ENCODE measurements around the gene RAB11FIP4.
"Not testable (repeated sequence)": the region's sequence is repeated elsewhere in the genome, so short reads cannot be mapped to it uniquely, and the experiment has no call there.

DNA sequence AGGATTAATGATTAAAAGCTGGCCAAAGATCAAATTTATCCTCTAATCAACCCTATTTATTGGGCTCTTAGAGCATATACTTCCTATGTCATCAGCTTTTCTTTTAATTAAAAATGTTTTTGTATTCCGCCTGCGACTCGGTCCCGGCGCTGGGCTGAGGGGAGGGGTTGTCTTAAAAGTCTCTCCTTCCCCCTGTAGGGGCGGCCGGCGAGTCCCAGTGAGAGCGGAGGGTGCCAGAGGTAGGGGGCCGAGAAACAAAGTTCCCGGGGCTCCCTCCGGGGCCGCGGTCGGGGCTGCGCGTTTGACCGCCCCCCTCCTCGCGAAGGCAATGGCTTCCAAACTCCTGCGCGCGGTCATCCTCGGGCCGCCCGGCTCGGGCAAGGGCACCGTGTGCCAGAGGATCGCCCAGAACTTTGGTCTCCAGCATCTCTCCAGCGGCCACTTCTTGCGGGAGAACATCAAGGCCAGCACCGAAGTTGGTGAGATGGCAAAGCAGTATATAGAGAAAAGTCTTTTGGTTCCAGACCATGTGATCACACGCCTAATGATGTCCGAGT is 46.2 kb upstream of the RAB11FIP4 start:
- TF ChIP-seq, protein P1, sequence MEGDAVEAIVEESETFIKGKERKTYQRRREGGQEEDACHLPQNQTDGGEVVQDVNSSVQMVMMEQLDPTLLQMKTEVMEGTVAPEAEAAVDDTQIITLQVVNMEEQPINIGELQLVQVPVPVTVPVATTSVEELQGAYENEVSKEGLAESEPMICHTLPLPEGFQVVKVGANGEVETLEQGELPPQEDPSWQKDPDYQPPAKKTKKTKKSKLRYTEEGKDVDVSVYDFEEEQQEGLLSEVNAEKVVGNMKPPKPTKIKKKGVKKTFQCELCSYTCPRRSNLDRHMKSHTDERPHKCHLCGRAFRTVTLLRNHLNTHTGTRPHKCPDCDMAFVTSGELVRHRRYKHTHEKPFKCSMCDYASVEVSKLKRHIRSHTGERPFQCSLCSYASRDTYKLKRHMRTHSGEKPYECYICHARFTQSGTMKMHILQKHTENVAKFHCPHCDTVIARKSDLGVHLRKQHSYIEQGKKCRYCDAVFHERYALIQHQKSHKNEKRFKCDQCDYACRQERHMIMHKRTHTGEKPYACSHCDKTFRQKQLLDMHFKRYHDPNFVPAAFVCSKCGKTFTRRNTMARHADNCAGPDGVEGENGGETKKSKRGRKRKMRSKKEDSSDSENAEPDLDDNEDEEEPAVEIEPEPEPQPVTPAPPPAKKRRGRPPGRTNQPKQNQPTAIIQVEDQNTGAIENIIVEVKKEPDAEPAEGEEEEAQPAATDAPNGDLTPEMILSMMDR (conservative IDR thresholded peaks at IDR 0.05; ENCODE audit: low read length), result not testable (repeated sequence)
- TF ChIP-seq EZH2phosphoT487 (IDR thresholded peaks at IDR 0.05; ENCODE audit: borderline replicate concordance), result not testable (repeated sequence)
